ENCODE results near the gene SH3BGR. TPM values are rescaled to one million over a fixed set of nuclear protein-coding genes. Genes with fewer than 3 reads are reported as not detected.

The SH3BGR gene
- total RNA-seq, 2 donors from 2014 or later = 43.2 to 75.7 TPM

GRCh38 chr21:39546522-39546921 is 94.8 kb downstream of the SH3BGR start:
- no peak overlapping the region for H3K4me3 ChIP-seq
- peaks cover 0 to 5% of the 10 kb centered on the region in 2 donors for H3K9me3 ChIP-seq
- no peaks in the 10 kb centered on the region for H3K4me1 ChIP-seq
- H3K36me3 ChIP-seq = no peaks in the 10 kb centered on the region
- H3K27ac ChIP-seq = no peak overlapping the region
- H3K27me3 ChIP-seq = no peaks in the 10 kb centered on the region
- TF ChIP-seq, protein P1, sequence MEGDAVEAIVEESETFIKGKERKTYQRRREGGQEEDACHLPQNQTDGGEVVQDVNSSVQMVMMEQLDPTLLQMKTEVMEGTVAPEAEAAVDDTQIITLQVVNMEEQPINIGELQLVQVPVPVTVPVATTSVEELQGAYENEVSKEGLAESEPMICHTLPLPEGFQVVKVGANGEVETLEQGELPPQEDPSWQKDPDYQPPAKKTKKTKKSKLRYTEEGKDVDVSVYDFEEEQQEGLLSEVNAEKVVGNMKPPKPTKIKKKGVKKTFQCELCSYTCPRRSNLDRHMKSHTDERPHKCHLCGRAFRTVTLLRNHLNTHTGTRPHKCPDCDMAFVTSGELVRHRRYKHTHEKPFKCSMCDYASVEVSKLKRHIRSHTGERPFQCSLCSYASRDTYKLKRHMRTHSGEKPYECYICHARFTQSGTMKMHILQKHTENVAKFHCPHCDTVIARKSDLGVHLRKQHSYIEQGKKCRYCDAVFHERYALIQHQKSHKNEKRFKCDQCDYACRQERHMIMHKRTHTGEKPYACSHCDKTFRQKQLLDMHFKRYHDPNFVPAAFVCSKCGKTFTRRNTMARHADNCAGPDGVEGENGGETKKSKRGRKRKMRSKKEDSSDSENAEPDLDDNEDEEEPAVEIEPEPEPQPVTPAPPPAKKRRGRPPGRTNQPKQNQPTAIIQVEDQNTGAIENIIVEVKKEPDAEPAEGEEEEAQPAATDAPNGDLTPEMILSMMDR (IDR thresholded peaks at IDR 0.05) = no peak
- no peak for DNase-seq (ENCODE audit: low spot score)

- H3K36me3 ChIP-seq = no peaks in the 10 kb centered on the region
- TF ChIP-seq, protein P1 (IDR thresholded peaks at IDR 0.05) = no peak
- H3K4me3 ChIP-seq = no peak overlapping the region
- H3K9me3 ChIP-seq = no peaks in the 10 kb centered on the region
- no peaks in the 10 kb centered on the region for H3K27me3 ChIP-seq
- DNase-seq (ENCODE audit: low spot score) = no peak
- no peaks in the 10 kb centered on the region for H3K4me1 ChIP-seq
- no peak overlapping the region for H3K27ac ChIP-seq
These were observed 101.1 kb downstream of the SH3BGR start for GRCh38 chr21:39552856-39553255.

GRCh38 chr21:39553331-39553730 is 101.6 kb downstream of the SH3BGR start:
- H3K4me1 ChIP-seq = no peaks in the 10 kb centered on the region
- H3K9me3 ChIP-seq = no peaks in the 10 kb centered on the region
- H3K4me3 ChIP-seq = no peak overlapping the region
- TF ChIP-seq, protein P1 (IDR thresholded peaks at IDR 0.05) = no peak
- no peaks in the 10 kb centered on the region for H3K36me3 ChIP-seq
- no peaks in the 10 kb centered on the region for H3K27me3 ChIP-seq
- no peak overlapping the region for H3K27ac ChIP-seq
- DNase-seq (ENCODE audit: low spot score) = no peak

- no peak overlapping the region for H3K27ac ChIP-seq
- TF ChIP-seq, protein P1 (IDR thresholded peaks at IDR 0.05) = no peak
- H3K9me3 ChIP-seq = no peaks in the 10 kb centered on the region
- H3K27me3 ChIP-seq = no peaks in the 10 kb centered on the region
- H3K4me1 ChIP-seq = no peaks in the 10 kb centered on the region
- no peak overlapping the region for H3K4me3 ChIP-seq
- no peak for DNase-seq (ENCODE audit: low spot score)
- no peaks in the 10 kb centered on the region for H3K36me3 ChIP-seq
These were observed 104.3 kb downstream of the SH3BGR start for GRCh38 chr21:39555911-39556590.

- no peaks in the 10 kb centered on the region for H3K36me3 ChIP-seq
- H3K9me3 ChIP-seq = no peaks in the 10 kb centered on the region
- H3K27ac ChIP-seq = no peak overlapping the region
- TF ChIP-seq, protein P1 (IDR thresholded peaks at IDR 0.05) = no peak
- DNase-seq (ENCODE audit: low spot score) = no peak
- H3K4me1 ChIP-seq = peaks cover 0 to 11% of the 10 kb centered on the region in 2 donors
- no peak overlapping the region for H3K4me3 ChIP-seq
- no peaks in the 10 kb centered on the region for H3K27me3 ChIP-seq
These were observed 107.7 kb downstream of the SH3BGR start for GRCh38 chr21:39559511-39559910.

GRCh38 chr21:39561140-39561539 is 109.4 kb downstream of the SH3BGR start:
- no peak overlapping the region for H3K27ac ChIP-seq
- no peak overlapping the region for H3K4me3 ChIP-seq
- H3K27me3 ChIP-seq = no peaks in the 10 kb centered on the region

More at GRCh38 chr21:39561140-39561539, 109.4 kb downstream of the SH3BGR start:
- no peaks in the 10 kb centered on the region for H3K36me3 ChIP-seq
- H3K9me3 ChIP-seq = no peaks in the 10 kb centered on the region
- no peak for DNase-seq (ENCODE audit: low spot score)
- TF ChIP-seq, protein P1 (IDR thresholded peaks at IDR 0.05) = no peak
- H3K4me1 ChIP-seq = peaks cover 0 to 11% of the 10 kb centered on the region in 2 donors
